HCT116 (cell line): ENCODE data around the gene SHROOM3. TPM values are rescaled to one million over a fixed set of nuclear protein-coding genes. Genes with fewer than 3 reads are reported as not detected.
A peak's percentile ranks its signal among the peaks of the same experiment; 100 is the strongest.

Experiments
- ATAC-seq: fragments of 200-7000 bp; cut with Tn5 transposase; 2 replicates; pipeline ENCODE4 v1.9.1; 2020; ENCODE audit warnings: mild to moderate bottlenecking, moderate library complexity
- BruUV-seq: library from RNA; stranded (reverse); fragments of 400-500 nt; replicated peaks from 2 replicates; lab custom pipeline; 2021; lab: Mats Ljungman, UMichigan
- CTCF ChIA-PET: fragments of 300-600 bp; sonication (Branson Sonifier 250); formaldehyde crosslinking; loops from one replicate; lab custom pipeline; 2021; ENCODE audit warnings: antibody characterized with exemption; lab: Charles Lee
- POLR2A ChIA-PET: fragments of 300-600, 350-600 bp; sonication (Branson Sonifier 250); formaldehyde crosslinking; loops from one replicate; lab custom pipeline; 2021; ENCODE audit warnings: antibody characterized with exemption; lab: Charles Lee
- RAD21 ChIA-PET, 2 experiments: fragments of 300-600 bp; sonication (Branson Sonifier 250); formaldehyde crosslinking; loops; one replicate each; lab custom pipeline; 2023; ENCODE audit warnings: low total read pairs in 2 of 2; ENCODE audit not compliant: uncharacterized antibody in 2 of 2, unreplicated experiment in 2 of 2, low non-redundant PET in 1 of 2; lab: Charles Lee
- DNase-seq: peaks from one replicate; pipeline ENCODE4 v3.0.0-alpha.2; 2010; ENCODE audit warnings: low read depth, low spot score
- H2AFZ ChIP-seq: fragments of 200-600 bp; shearing (Covaris generic), sonication (generic); 2 replicates; pipeline ENCODE4 v1.6.1; 2017; ENCODE audit warnings: low read depth, mixed run types, mixed read lengths, antibody characterized with exemption, low read length; ENCODE audit not compliant: poor library complexity, severe bottlenecking
- H3K27ac ChIP-seq: 2 replicates; pipeline ENCODE4 v1.5.1; 2012; ENCODE audit warnings: low read depth, low read length
- H3K27me3 ChIP-seq: fragments of 200-600 bp; sonication (generic); 2 replicates; pipeline ENCODE4 v1.6.1; 2016; ENCODE audit warnings: mixed run types, low read length, mixed read lengths; ENCODE audit not compliant: insufficient read depth
- H3K36me3 ChIP-seq, 2 experiments: fragments of 200-500 bp in 1 of 2; fragments of 200-600 bp in 1 of 2; sonication (Bioruptor generic) in 1 of 2; sonication (generic) in 1 of 2; 2 replicates each; pipeline versions ENCODE4 v1.5.1 to v1.6.1; 2014 to 2016; ENCODE audit warnings: low read length in 2 of 2, inconsistent platforms in 1 of 2, mixed read lengths in 1 of 2, mixed run types in 1 of 2; ENCODE audit not compliant: insufficient read depth in 2 of 2, control insufficient read depth in 1 of 2
- H3K4me1 ChIP-seq, 2 experiments: fragments of 200-600 bp in 1 of 2; sonication (generic) in 1 of 2; 2 replicates each; pipeline versions ENCODE4 v1.5.1 to v1.6.1; 2012 to 2017; ENCODE audit warnings: low read length in 2 of 2, inconsistent platforms in 1 of 2, mild to moderate bottlenecking in 1 of 2, mixed read lengths in 1 of 2, mixed run types in 1 of 2, moderate library complexity in 1 of 2; ENCODE audit not compliant: insufficient read depth in 2 of 2, control insufficient read depth in 1 of 2
- H3K4me2 ChIP-seq: fragments of 200-600 bp; sonication (generic); 2 replicates; pipeline ENCODE4 v1.6.1; 2017; ENCODE audit warnings: mixed run types, low read length, mixed read lengths
- H3K4me3 ChIP-seq, 2 experiments: fragments of 200-600 bp in 1 of 2; sonication (generic) in 1 of 2; replicated peaks in 1 of 2; 2 replicates each; pipeline ENCODE4 v1.5.1; 2011 to 2016; ENCODE audit warnings: low read length in 2 of 2, control low read depth in 1 of 2, low read depth in 1 of 2, mild to moderate bottlenecking in 1 of 2, mixed read lengths in 1 of 2, mixed run types in 1 of 2
- H3K79me2 ChIP-seq: fragments of 200-600 bp; sonication (generic); 2 replicates; pipeline ENCODE4 v1.6.1; 2017; ENCODE audit warnings: mild to moderate bottlenecking, mixed run types, low read length, moderate library complexity, mixed read lengths; ENCODE audit not compliant: insufficient read depth
- H3K9ac ChIP-seq: fragments of 200-600 bp; sonication (generic); 2 replicates; pipeline ENCODE4 v1.6.1; 2016; ENCODE audit warnings: low read length, mixed read lengths
- H3K9me2 ChIP-seq: fragments of 200-600 bp; sonication (generic), shearing (Covaris generic); 2 replicates; pipeline ENCODE4 v1.6.1; 2017; ENCODE audit warnings: mixed run types, mild to moderate bottlenecking, moderate library complexity; ENCODE audit not compliant: insufficient read depth
- H3K9me3 ChIP-seq, 2 experiments: fragments of 200-500 bp in 1 of 2; fragments of 200-600 bp in 1 of 2; sonication (Bioruptor generic) in 1 of 2; sonication (generic) in 1 of 2; 2 replicates each; pipeline ENCODE4 v1.6.1; 2014 to 2017; ENCODE audit warnings: low read length in 2 of 2, mixed read lengths in 2 of 2, inconsistent platforms in 1 of 2, low read depth in 1 of 2, mild to moderate bottlenecking in 1 of 2, mixed run types in 1 of 2, moderate library complexity in 1 of 2; ENCODE audit not compliant: control insufficient read depth in 1 of 2, insufficient read depth in 1 of 2
- H4K20me1 ChIP-seq: fragments of 200-600 bp; sonication (generic), shearing (Covaris generic); 2 replicates; pipeline ENCODE4 v1.6.1; 2017; ENCODE audit warnings: mixed run types, mild to moderate bottlenecking, moderate library complexity; ENCODE audit not compliant: insufficient read depth
- CEBPB ChIP-seq: IDR thresholded peaks from 2 replicates; pipeline ENCODE4 v1.6.1; 2012; ENCODE audit warnings: low read depth
- ELF1 ChIP-seq: IDR thresholded peaks from 2 replicates; pipeline ENCODE4 v1.6.1; 2012; ENCODE audit warnings: low read depth, borderline replicate concordance
- POLR2A ChIP-seq: IDR thresholded peaks from 2 replicates; pipeline ENCODE4 v1.7.0; 2011; ENCODE audit warnings: borderline replicate concordance; ENCODE audit not compliant: insufficient read depth, insufficient read length; ENCODE audit errors: extremely low read depth
- TCF7L2 ChIP-seq: IDR thresholded peaks from 2 replicates; pipeline ENCODE4 v1.7.0; 2011; ENCODE audit warnings: borderline replicate concordance, inconsistent platforms; ENCODE audit not compliant: insufficient read depth, insufficient read length; ENCODE audit errors: extremely low read depth
- intact Hi-C: fragments of 100-400 bp; cut with micrococcal nuclease; formaldehyde crosslinking; loops from 2 replicates; pipeline ENCODE4 v1.10.0; 2022
- total RNA-seq: library from RNA; stranded (reverse); gene quantifications from one replicate; pipeline ENCODE4 v1.2.1, GENCODE V29; 2021; ENCODE audit not compliant: unreplicated experiment
- TF ChIP-seq, protein P1 (sequence below): IDR thresholded peaks from 2 replicates; pipeline ENCODE4 v1.6.1; 2011; ENCODE audit warnings: mild to moderate bottlenecking, low read length, moderate library complexity; ENCODE audit not compliant: insufficient replicate concordance; ENCODE audit errors: extremely low read depth

Gene SHROOM3
- total RNA-seq, 1 experiment from 2014 or later: 22.5 TPM

DNA sequence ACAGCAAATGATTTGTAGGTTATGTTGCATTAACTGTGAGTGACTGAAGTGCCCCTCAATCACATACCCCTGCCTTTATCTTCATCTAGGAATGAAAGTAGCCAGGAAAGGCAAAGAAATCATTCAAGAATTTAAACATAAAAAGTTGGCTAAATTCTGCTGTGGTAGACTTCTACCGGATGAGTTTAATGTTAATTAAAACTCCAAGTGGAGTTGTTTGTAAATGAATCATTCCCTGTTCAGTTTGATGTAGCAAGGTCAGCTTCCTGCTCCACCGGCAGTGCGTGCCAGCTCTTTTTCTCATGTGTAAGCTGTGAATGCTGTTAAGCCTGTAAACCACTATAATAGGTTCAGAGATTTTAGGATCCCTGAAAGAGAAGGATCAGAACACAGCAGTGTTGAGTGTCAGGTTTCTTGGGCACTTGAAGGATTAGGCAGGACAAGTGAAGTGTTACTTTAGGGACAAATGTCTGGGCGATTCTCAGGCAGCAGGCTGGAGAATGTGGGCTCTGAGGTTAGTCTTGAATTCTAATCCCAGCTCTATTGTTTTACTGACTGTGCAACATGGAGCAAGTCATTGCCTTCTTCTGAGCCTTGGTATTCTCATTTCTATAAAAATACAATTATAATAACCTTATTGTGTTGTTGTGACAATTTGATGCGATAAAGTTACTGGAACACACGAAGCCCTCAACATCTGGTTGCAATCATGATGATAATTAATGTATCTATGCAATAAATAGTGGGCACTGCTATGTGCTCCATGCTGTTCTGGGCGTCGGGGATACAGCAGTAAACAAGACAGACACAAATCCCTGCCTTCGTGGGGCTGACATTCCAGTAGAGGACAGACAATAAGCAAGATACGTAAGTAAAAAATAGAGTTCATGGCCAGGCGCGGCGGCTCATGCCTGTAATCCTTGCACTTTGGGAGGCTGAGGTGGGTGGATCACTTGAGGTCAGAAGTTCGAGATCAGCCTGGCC lies 112.0 kb downstream of the SHROOM3 start:
- no peaks in the 10 kb centered on the region for H3K9me2 ChIP-seq
- no peak for DNase-seq
- no peak for TF ChIP-seq ELF1
- TF ChIP-seq, protein P1, sequence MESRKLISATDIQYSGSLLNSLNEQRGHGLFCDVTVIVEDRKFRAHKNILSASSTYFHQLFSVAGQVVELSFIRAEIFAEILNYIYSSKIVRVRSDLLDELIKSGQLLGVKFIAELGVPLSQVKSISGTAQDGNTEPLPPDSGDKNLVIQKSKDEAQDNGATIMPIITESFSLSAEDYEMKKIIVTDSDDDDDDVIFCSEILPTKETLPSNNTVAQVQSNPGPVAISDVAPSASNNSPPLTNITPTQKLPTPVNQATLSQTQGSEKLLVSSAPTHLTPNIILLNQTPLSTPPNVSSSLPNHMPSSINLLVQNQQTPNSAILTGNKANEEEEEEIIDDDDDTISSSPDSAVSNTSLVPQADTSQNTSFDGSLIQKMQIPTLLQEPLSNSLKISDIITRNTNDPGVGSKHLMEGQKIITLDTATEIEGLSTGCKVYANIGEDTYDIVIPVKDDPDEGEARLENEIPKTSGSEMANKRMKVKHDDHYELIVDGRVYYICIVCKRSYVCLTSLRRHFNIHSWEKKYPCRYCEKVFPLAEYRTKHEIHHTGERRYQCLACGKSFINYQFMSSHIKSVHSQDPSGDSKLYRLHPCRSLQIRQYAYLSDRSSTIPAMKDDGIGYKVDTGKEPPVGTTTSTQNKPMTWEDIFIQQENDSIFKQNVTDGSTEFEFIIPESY: no peak
- no peak for TF ChIP-seq CEBPB
- no peak for TF ChIP-seq POLR2A
- peak; percentile 51 for TF ChIP-seq TCF7L2
- no peaks in the 10 kb centered on the region for H3K27me3 ChIP-seq
- H3K4me2 ChIP-seq: peak overlapping the region; percentile 4; the same call in 1 of the 2 replicates
- no peak overlapping the region for H3K27ac ChIP-seq
- H3K79me2 ChIP-seq: no peaks in the 10 kb centered on the region
- ChIA-PET POLR2A (no interaction called here), CTCF (no interaction called here), RAD21 (no interaction called here)
- no TSS peak for BruUV-seq
- no peaks in the 10 kb centered on the region for H3K36me3 ChIP-seq
- ATAC-seq: no peak
- no peak overlapping the region for H3K9ac ChIP-seq
- intact Hi-C loops: no loop called here
- H3K4me3 ChIP-seq: no peak overlapping the region
- H2AFZ ChIP-seq: no peak overlapping the region
- H3K9me3 ChIP-seq: no peaks in the 10 kb centered on the region
- peaks cover 0 to 9% of the 10 kb centered on the region in 2 experiments; a peak in 1 of 4 replicates for H3K4me1 ChIP-seq
- no peaks in the 10 kb centered on the region for H4K20me1 ChIP-seq
